Gastrocnemius medialis (tissue), 4 donors: ENCODE data around the gene BAZ2B. TPM values are rescaled to one million over a fixed set of nuclear protein-coding genes. Genes with fewer than 3 reads are reported as not detected.
"Not testable (repeated sequence)": the region's sequence is repeated elsewhere in the genome, so short reads cannot be mapped to it uniquely, and the experiment has no call there.

Experiments used
- ATAC-seq, 2 donors: fragments of 150-250 bp; one replicate each; pipeline ENCODE4 v1.9.1; 2016
- DNase-seq, 2 donors: peaks; one replicate each; pipeline ENCODE4 v3.0.0-alpha.2; 2019
- H3K27ac ChIP-seq, 4 donors: fragments of 200-600 bp; sonication (generic); 1 replicate in 1 of 4; 2 replicates in 3 of 4; pipeline ENCODE4 v1.5.1; 2016 to 2018; ENCODE audit warnings: mild to moderate bottlenecking in 2 of 4, moderate library complexity in 1 of 4
- H3K27me3 ChIP-seq, 3 donors: fragments of 200-600 bp; sonication (generic) in 2 of 3; 1 replicate in 1 of 3; 2 replicates in 2 of 3; pipeline versions ENCODE4 v1.5.1 to v1.6.0; 2016 to 2019; ENCODE audit warnings: mild to moderate bottlenecking in 1 of 3, moderate library complexity in 1 of 3
- H3K36me3 ChIP-seq, 2 donors: fragments of 200-600 bp; sonication (generic) in 1 of 2; one replicate each; pipeline ENCODE4 v1.5.1; 2017 to 2018
- H3K4me1 ChIP-seq, 2 donors: fragments of 200-600 bp; sonication (generic) in 1 of 2; one replicate each; pipeline ENCODE4 v1.5.1; 2016 to 2017; ENCODE audit warnings: mild to moderate bottlenecking in 2 of 2
- H3K4me3 ChIP-seq, 4 donors: fragments of 200-600 bp; sonication (generic) in 3 of 4; 1 replicate in 1 of 4; 2 replicates in 3 of 4; pipeline ENCODE4 v1.5.1; 2016 to 2019; ENCODE audit warnings: mild to moderate bottlenecking in 2 of 4
- H3K9me3 ChIP-seq, 3 donors: fragments of 200-600 bp; sonication (generic) in 2 of 3; 1 replicate in 1 of 3; 2 replicates in 2 of 3; pipeline ENCODE4 v1.5.1; 2016 to 2019
- CTCF ChIP-seq, 5 experiments: fragments of 450-650 bp in 3 of 5; fragments of 200-600 bp in 2 of 5; sonication (generic) in 2 of 5; IDR thresholded peaks in 4 of 5; conservative IDR thresholded peaks in 1 of 5; 1 replicate in 4 of 5; 2 replicates in 1 of 5; pipeline ENCODE4 v1.5.1; 2016 to 2019; ENCODE audit warnings: antibody characterized with exemption in 5 of 5, mild to moderate bottlenecking in 3 of 5, moderate library complexity in 3 of 5
- POLR2A ChIP-seq, 2 donors: fragments of 450-650 bp; IDR thresholded peaks; one replicate each; pipeline ENCODE4 v1.6.1; 2017; ENCODE audit warnings: antibody characterized with exemption in 2 of 2, mild to moderate bottlenecking in 2 of 2, moderate library complexity in 2 of 2
- in situ Hi-C, 4 donors: fragments of 200-750 bp; cut with MboI; loops; one replicate each; pipeline versions ENCODE4 v1.15.0 to v1.8.0; 2017; ENCODE audit warnings: low sequenced_read_pairs in 4 of 4
- intact Hi-C: fragments of 100-400 bp; cut with DNase I; formaldehyde crosslinking; loops from one replicate; pipeline ENCODE4 v1.15.1; 2023; ENCODE audit warnings: low total_unique reads
- total RNA-seq, 4 donors: library from RNA; depleted of rRNA; stranded (reverse); fragments of >200 nt; gene quantifications; one replicate each; pipeline versions ENCODE4 v1.1.0 to v1.2.3, GENCODE V29; 2016

The BAZ2B gene
- total RNA-seq, 4 donors from 2014 or later = 27.6 to 57.2 (median 52.3) TPM

- no peak overlapping the region for H3K27ac ChIP-seq
- H3K4me1 ChIP-seq = no peaks in the 10 kb centered on the region
- H3K27me3 ChIP-seq = no peaks in the 10 kb centered on the region
- H3K9me3 ChIP-seq = peaks cover 0 to 6% (median 0%) of the 10 kb centered on the region in 3 donors
- H3K36me3 ChIP-seq = peaks cover 0 to 39% of the 10 kb centered on the region in 2 donors
- intact Hi-C loops = no loop called here
- no peak for TF ChIP-seq POLR2A (IDR thresholded peaks at IDR 0.05)
- in situ Hi-C loops = no loop called here
- ATAC-seq (no peak), DNase-seq (no peak)
- H3K4me3 ChIP-seq = no peak overlapping the region
Measured at GRCh38 chr2:159362816-159363251, 253.5 kb downstream of the BAZ2B start.

GRCh38 chr2:159362094-159362493, 254.3 kb downstream of the BAZ2B start:
- intact Hi-C loops = no loop called here
- Histone ChIP-seq H3K36me3 (peaks cover 0 to 34% of the 10 kb centered on the region in 2 donors), H3K9me3 (peaks cover 0 to 6% (median 0%) of the 10 kb centered on the region in 3 donors), H3K27ac (no peak overlapping the region), H3K4me3 (no peak overlapping the region), H3K27me3 (no peaks in the 10 kb centered on the region), H3K4me1 (no peaks in the 10 kb centered on the region)
- no peak for ATAC-seq
- no peak for DNase-seq
- in situ Hi-C loops = no loop called here
- TF ChIP-seq CTCF (IDR thresholded peaks at IDR 0.05 in 4 of 5, conservative IDR thresholded peaks at IDR 0.05 in 1 of 5) (no peak), POLR2A (IDR thresholded peaks at IDR 0.05) (no peak)

- H3K4me3 ChIP-seq, DNase-seq, in situ Hi-C loops, H3K9me3 ChIP-seq, H3K4me1 ChIP-seq, intact Hi-C loops, H3K27me3 ChIP-seq, ATAC-seq, H3K27ac ChIP-seq: not testable (repeated sequence)
- peaks cover 0 to 29% of the 10 kb centered on the region in 2 donors for H3K36me3 ChIP-seq
Measured at GRCh38 chr2:159361603-159362002, 254.7 kb downstream of the BAZ2B start.

GRCh38 chr2:159356053-159356554, 260.2 kb downstream of the BAZ2B start:
- no peaks in the 10 kb centered on the region for H3K4me1 ChIP-seq
- intact Hi-C loops = no loop called here
- no peak overlapping the region for H3K27ac ChIP-seq
- no peaks in the 10 kb centered on the region for H3K27me3 ChIP-seq
- H3K36me3 ChIP-seq = peaks cover 0 to 8% of the 10 kb centered on the region in 2 donors
- TF ChIP-seq POLR2A (IDR thresholded peaks at IDR 0.05) (no peak), CTCF (IDR thresholded peaks at IDR 0.05 in 4 of 5, conservative IDR thresholded peaks at IDR 0.05 in 1 of 5) (no peak)
- in situ Hi-C loops = no loop called here
- DNase-seq (no peak), ATAC-seq (no peak)
- peaks cover 0 to 6% (median 0%) of the 10 kb centered on the region in 3 donors for H3K9me3 ChIP-seq
- H3K4me3 ChIP-seq = no peak overlapping the region

- Histone ChIP-seq H3K27me3 (no peaks in the 10 kb centered on the region), H3K9me3 (no peaks in the 10 kb centered on the region), H3K27ac (no peak overlapping the region), H3K4me3 (no peak overlapping the region), H3K36me3 (peaks cover 3 to 36% of the 10 kb centered on the region in 2 donors), H3K4me1 (no peaks in the 10 kb centered on the region)
- intact Hi-C loops (no loop called here), in situ Hi-C loops (no loop called here)
- DNase-seq (no peak), ATAC-seq (no peak)
- TF ChIP-seq CTCF (IDR thresholded peaks at IDR 0.05 in 4 of 5, conservative IDR thresholded peaks at IDR 0.05 in 1 of 5) (no peak), POLR2A (IDR thresholded peaks at IDR 0.05) (no peak)
Measured at GRCh38 chr2:159351977-159352376, 264.4 kb downstream of the BAZ2B start.
